ENCODE results near the gene KLF16. TPM values are rescaled to one million over a fixed set of nuclear protein-coding genes. Genes with fewer than 3 reads are reported as not detected.

Gene KLF16
- total and polyA plus RNA-seq, 9 of the 15 experiments (the other 6 are each of a cell fraction or from before 2014, with no cell fraction given), result 0.04 to 60.4 (median 6.8) TPM

DNA sequence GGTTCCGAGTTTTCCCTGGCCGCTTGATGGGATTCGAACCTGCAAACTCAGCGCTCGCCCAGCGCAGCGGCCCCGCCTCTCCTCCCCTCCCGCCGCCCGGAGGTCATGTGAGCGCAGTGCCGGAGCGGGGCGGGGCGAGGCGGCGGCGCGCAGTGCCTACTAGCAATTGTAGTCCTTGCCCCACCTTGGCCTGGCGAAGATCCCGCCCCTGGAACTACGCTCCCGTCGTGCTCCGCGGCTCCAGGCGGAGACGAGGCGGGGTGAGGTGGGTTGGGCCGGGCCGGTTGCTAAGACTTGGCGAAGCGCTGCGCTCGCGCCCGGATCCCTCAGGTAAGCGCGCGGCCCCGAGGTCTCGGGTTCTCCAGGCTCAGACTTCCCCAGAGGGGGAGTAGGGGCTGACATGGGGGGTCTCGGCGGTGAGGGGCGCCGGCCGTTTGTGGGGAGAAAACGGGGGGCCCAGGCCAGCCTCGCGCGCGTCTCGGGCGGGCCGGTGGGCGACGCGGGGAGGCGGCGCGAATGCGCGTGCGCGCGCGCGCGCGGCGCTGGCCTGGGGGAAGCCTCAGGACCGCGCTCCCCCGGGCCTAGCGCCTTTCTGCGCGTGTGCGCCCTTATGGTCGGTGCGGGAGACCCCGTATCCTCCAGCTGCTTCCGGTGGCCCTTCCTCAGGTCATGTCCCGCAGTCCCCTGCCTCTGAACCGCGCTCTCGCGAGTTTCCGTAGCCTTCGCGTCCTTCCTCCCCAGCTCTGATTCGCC lies 41.9 kb upstream of the KLF16 start, which contains the start of the genes ADAT3 and SCAMP4 (continued):
- TF ChIP-seq L3MBTL2 (IDR thresholded peaks at IDR 0.05) (peak; percentile 67), CEBPB (tag; IDR thresholded peaks at IDR 0.05) (no peak), CREB1 (IDR thresholded peaks at IDR 0.05) (peak; percentile 81), CREB1 (CRISPR knock-in tag; IDR thresholded peaks at IDR 0.05) (peak; percentile 89), HDGF (IDR thresholded peaks at IDR 0.05) (no peak), JUN (IDR thresholded peaks at IDR 0.05; ENCODE audit: borderline replicate concordance, low read depth, low read length) (0 out of 2 replicates have a peak, but pooled peaks have one; percentile 5), JUN (CRISPR knock-in tag; IDR thresholded peaks at IDR 0.05; ENCODE audit: borderline replicate concordance) (no peak), MCM2 (IDR thresholded peaks at IDR 0.05; ENCODE audit: low read depth) (no peak), CBX8 (IDR thresholded peaks at IDR 0.05; ENCODE audit: borderline replicate concordance, extremely low read depth, low read depth, low read length, poor library complexity, severe bottlenecking) (no peak), ERF (CRISPR knock-in tag; IDR thresholded peaks at IDR 0.05) (no peak), ZNF384 (IDR thresholded peaks at IDR 0.05; ENCODE audit: low read depth, low read length) (no peak), MEF2A (IDR thresholded peaks at IDR 0.05; ENCODE audit: control insufficient read depth, low read depth, low read length) (no peak), KDM4B (IDR thresholded peaks at IDR 0.05; ENCODE audit: borderline replicate concordance in 2 of 2, low read depth in 1 of 2) (peak in 1 of 2 experiments; percentile 97; a peak in 2 of 4 replicates), SMARCB1 (IDR thresholded peaks at IDR 0.05; ENCODE audit: insufficient read length, low read depth) (no peak), TAF7 (tag; IDR thresholded peaks at IDR 0.05) (no peak)
- TF ChIP-seq, protein P1, sequence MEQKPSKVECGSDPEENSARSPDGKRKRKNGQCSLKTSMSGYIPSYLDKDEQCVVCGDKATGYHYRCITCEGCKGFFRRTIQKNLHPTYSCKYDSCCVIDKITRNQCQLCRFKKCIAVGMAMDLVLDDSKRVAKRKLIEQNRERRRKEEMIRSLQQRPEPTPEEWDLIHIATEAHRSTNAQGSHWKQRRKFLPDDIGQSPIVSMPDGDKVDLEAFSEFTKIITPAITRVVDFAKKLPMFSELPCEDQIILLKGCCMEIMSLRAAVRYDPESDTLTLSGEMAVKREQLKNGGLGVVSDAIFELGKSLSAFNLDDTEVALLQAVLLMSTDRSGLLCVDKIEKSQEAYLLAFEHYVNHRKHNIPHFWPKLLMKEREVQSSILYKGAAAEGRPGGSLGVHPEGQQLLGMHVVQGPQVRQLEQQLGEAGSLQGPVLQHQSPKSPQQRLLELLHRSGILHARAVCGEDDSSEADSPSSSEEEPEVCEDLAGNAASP (IDR thresholded peaks at IDR 0.05), result no peak
- TF ChIP-seq, protein P2, sequence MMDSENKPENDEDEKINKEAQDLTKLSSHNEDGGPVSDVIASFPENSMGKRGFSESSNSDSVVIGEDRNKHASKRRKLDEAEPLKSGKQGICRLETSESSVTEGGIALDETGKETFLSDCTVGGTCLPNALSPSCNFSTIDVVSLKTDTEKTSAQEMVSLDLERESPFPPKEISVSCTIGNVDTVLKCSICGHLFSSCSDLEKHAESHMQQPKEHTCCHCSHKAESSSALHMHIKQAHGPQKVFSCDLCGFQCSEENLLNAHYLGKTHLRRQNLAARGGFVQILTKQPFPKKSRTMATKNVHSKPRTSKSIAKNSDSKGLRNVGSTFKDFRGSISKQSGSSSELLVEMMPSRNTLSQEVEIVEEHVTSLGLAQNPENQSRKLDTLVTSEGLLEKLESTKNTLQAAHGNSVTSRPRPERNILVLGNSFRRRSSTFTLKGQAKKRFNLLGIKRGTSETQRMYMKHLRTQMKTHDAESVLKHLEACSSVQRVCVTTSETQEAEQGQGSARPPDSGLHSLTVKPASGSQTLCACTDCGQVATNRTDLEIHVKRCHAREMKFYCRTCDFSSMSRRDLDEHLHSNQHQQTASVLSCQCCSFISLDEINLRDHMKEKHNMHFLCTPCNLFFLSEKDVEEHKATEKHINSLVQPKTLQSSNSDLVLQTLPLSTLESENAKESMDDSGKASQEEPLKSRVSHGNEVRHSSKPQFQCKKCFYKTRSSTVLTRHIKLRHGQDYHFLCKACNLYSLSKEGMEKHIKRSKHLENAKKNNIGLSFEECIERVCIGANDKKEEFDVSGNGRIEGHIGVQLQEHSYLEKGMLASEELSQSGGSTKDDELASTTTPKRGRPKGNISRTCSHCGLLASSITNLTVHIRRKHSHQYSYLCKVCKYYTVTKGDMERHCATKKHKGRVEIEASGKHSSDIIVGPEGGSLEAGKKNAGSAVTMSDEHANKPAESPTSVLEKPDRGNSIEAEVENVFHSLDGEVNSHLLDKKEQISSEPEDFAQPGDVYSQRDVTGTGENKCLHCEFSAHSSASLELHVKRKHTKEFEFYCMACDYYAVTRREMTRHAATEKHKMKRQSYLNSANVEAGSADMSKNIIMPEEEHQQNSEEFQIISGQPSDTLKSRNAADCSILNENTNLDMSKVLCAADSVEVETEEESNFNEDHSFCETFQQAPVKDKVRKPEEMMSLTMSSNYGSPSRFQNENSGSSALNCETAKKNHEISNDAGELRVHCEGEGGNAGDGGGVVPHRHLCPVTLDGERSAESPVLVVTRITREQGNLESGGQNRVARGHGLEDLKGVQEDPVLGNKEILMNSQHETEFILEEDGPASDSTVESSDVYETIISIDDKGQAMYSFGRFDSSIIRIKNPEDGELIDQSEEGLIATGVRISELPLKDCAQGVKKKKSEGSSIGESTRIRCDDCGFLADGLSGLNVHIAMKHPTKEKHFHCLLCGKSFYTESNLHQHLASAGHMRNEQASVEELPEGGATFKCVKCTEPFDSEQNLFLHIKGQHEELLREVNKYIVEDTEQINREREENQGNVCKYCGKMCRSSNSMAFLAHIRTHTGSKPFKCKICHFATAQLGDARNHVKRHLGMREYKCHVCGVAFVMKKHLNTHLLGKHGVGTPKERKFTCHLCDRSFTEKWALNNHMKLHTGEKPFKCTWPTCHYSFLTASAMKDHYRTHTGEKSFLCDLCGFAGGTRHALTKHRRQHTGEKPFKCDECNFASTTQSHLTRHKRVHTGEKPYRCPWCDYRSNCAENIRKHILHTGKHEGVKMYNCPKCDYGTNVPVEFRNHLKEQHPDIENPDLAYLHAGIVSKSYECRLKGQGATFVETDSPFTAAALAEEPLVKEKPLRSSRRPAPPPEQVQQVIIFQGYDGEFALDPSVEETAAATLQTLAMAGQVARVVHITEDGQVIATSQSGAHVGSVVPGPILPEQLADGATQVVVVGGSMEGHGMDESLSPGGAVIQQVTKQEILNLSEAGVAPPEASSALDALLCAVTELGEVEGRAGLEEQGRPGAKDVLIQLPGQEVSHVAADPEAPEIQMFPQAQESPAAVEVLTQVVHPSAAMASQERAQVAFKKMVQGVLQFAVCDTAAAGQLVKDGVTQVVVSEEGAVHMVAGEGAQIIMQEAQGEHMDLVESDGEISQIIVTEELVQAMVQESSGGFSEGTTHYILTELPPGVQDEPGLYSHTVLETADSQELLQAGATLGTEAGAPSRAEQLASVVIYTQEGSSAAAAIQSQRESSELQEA (IDR thresholded peaks at IDR 0.05; ENCODE audit: low read depth), result peak; percentile 74; the same call in 1 of the 2 replicates
